Measurements from ENCODE around the gene MOB3A. TPM values are rescaled to one million over a fixed set of nuclear protein-coding genes. Genes with fewer than 3 reads are reported as not detected.
"Not testable (repeated sequence)": the region's sequence is repeated elsewhere in the genome, so short reads cannot be mapped to it uniquely, and the experiment has no call there.

Gene MOB3A
- total RNA-seq, 2 donors from 2014 or later: 180 to 212 TPM

DNA sequence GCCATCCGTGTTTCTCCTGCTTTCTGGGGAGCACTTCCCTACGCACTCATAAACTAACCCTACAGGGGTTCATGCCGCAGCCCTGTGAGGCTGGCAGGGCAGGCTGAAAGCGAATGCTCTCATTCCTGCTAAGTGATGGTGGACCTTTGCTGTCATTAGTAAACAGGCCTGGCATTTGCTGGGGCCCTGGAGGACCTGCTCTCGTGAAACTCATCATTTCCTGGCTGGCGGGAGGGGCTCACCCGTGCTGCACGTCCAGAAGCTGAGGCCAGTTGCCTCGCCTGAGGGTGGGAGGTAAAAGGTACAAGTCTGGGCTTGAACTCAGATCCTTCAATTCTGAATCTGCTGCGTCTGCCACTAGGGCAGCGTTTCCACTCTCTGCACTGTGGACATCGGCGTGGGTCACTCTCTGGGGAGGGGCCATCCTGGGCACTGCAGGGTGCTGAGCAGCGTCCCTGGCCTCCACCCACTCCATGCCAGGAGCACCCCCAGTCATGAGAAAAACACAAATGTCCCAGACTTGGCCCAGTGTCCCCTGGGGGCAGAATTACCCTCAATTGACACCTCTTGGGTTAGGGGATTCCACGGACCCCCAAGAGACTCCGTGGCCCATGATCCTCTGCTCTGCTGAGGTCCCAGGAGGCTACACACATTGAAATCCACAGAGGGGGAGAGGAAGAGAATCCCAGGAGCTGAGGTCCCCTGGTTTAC lies 7.0 kb downstream of the MOB3A start:
- H3K27ac Mint-ChIP-seq: peak overlapping the region; percentile 94 to 99
- peak overlapping the region; percentile 86 for H3K4me3 Mint-ChIP-seq
- H3K4me1 Mint-ChIP-seq (ENCODE audit: low read depth in 2 of 2): peaks cover 56 to 59% of the 10 kb centered on the region in 2 donors
- peaks cover 6% of the 10 kb centered on the region for H3K36me3 Mint-ChIP-seq
- DNase-seq (ENCODE audit: low spot score) (no peak), ATAC-seq (no peak)
- H3K27me3 Mint-ChIP-seq: no peaks in the 10 kb centered on the region
- H3K9me3 Mint-ChIP-seq: no peaks in the 10 kb centered on the region

GRCh38 chr19:2087621-2088100 lies 8.5 kb downstream of the MOB3A start:
- DNase-seq (ENCODE audit: low spot score) (no peak), ATAC-seq (no peak)
- peaks cover 11% of the 10 kb centered on the region for H3K36me3 Mint-ChIP-seq
- no peaks in the 10 kb centered on the region for H3K27me3 Mint-ChIP-seq
- H3K9me3 Mint-ChIP-seq: no peaks in the 10 kb centered on the region
- H3K4me3 Mint-ChIP-seq: peak overlapping the region; percentile 75
- peak overlapping the region; percentile 94 to 99 for H3K27ac Mint-ChIP-seq
- H3K4me1 Mint-ChIP-seq (ENCODE audit: low read depth in 2 of 2): peaks cover 60 to 63% of the 10 kb centered on the region in 2 donors

GRCh38 chr19:2086695-2087620 lies 9.2 kb downstream of the MOB3A start:
- peak overlapping the region; percentile 94 to 99 for H3K27ac Mint-ChIP-seq
- not testable (repeated sequence) for DNase-seq (ENCODE audit: low spot score); ATAC-seq

DNA sequence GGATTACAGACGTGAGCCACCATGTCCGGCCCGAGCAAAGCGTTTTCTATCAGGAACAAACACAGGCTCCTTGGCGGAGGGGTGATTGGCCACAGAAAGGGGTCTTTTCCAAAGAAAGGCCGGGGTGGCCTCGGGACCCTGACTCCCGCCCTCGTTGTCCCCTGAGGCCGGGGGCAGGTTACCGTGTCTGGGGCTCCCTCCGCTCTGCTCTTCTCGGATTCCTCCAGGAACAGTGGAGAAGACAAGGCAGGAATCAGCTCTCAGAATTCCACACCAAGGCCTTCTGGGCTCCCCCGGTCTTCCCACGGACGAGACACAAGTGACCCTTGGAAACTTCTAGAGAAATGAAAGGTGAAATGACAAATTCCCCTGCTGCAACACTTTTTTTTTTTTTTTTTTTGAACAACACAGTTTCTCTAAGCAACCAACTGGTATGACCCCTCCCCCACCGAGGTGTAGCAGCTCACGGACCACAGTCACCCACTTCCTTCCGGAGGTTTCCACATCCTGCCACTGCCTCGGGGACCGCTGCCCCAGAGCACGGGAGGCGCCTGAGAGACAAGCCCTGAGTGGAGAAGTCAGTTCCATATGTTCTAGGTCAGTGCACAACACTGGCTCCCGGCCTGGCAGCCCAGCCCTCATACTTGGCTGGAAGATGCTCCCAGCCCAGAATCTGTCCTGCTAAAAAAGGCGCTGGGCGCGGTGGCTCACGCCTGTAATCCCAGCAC lies 11.0 kb downstream of the MOB3A start:
- Mint-ChIP-seq H3K36me3 (peaks cover 12% of the 10 kb centered on the region), H3K27ac (peak overlapping the region; percentile 95 to 99), H3K27me3 (no peaks in the 10 kb centered on the region), H3K4me1 (ENCODE audit: low read depth in 2 of 2) (peaks cover 69 to 72% of the 10 kb centered on the region in 2 donors), H3K4me3 (peak overlapping the region; percentile 99), H3K9me3 (no peaks in the 10 kb centered on the region)
- DNase-seq (ENCODE audit: low spot score) (peak; percentile 99), ATAC-seq (peak; percentile 84 to 91)

More at GRCh38 chr19:2086695-2087620, 9.2 kb downstream of the MOB3A start:
- H3K36me3 Mint-ChIP-seq: peaks cover 12% of the 10 kb centered on the region
- H3K27me3 Mint-ChIP-seq, H3K9me3 Mint-ChIP-seq: not testable (repeated sequence)
- H3K4me1 Mint-ChIP-seq (ENCODE audit: low read depth in 2 of 2): peaks cover 66 to 70% of the 10 kb centered on the region in 2 donors
- H3K4me3 Mint-ChIP-seq: peak overlapping the region; percentile 75

GRCh38 chr19:2083174-2083854 lies 12.8 kb downstream of the MOB3A start:
- peak; percentile 80 for DNase-seq (ENCODE audit: low spot score)
- Mint-ChIP-seq H3K27ac (peak overlapping the region; percentile 95 to 99), H3K36me3 (peaks cover 12% of the 10 kb centered on the region), H3K27me3 (no peaks in the 10 kb centered on the region), H3K4me1 (ENCODE audit: low read depth in 2 of 2) (peaks cover 57 to 63% of the 10 kb centered on the region in 2 donors), H3K4me3 (peak overlapping the region; percentile 99), H3K9me3 (no peaks in the 10 kb centered on the region)
- peak; percentile 16 to 49 for ATAC-seq

DNA sequence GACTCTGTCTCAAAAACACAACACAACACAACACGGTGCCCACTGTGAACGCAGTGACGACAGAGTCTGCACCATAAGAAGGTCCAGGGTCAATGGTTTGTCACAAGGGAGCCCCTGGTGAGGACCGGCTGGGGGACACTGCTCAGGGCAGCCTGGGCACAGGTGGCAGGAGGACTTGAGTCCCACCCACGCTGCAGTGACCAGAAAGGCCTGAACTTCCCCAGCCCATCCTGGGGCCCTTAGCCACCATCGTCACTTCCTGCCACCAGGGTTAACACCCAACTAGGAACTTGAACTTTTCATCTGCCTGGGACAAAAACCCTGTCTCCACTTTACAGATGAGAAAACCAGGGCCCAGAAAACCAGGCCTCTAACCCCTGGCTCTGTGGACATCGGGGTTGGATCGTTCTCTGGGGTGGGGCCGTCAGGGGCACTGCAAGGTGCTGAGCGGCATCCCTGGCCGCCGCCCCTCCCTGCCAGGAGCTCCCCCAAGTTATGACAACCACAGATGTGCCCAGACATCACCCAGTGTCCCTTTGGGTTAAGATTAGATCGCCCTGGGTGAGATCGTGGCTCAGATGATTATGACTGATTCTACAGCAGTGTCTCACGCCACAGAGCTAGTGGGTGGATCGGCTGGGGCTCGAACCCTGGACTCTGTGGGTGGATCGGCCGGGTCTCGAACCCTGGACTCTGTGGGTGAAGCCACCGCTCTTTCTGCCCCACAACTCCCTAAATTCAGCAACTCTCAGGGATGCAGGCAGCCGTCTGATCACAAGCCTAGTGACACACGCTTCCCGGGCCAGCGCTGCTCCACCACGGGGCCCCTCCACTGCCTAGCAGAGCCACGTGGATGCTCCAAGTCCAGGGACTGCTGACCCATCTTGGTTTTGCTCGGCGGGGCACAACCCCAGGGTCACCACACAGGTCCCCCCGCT lies 14.0 kb downstream of the MOB3A start:
- Mint-ChIP-seq H3K36me3 (peaks cover 12% of the 10 kb centered on the region), H3K4me1 (ENCODE audit: low read depth in 2 of 2) (peaks cover 46 to 52% of the 10 kb centered on the region in 2 donors), H3K27ac (peak overlapping the region; percentile 95 to 99), H3K27me3 (no peaks in the 10 kb centered on the region), H3K9me3 (no peaks in the 10 kb centered on the region), H3K4me3 (peak overlapping the region; percentile 99)
- ATAC-seq (peak; percentile 69 to 70), DNase-seq (ENCODE audit: low spot score) (peak; percentile 84)

- Mint-ChIP-seq H3K4me3 (peak overlapping the region; percentile 99), H3K4me1 (ENCODE audit: low read depth in 2 of 2) (peaks cover 36 to 42% of the 10 kb centered on the region in 2 donors), H3K9me3 (no peaks in the 10 kb centered on the region), H3K27me3 (no peaks in the 10 kb centered on the region), H3K27ac (peak overlapping the region; percentile 95 to 99), H3K36me3 (peaks cover 12% of the 10 kb centered on the region)
- no peak for DNase-seq (ENCODE audit: low spot score)
- no peak for ATAC-seq
These were observed 15.7 kb downstream of the MOB3A start for GRCh38 chr19:2080336-2080988.

- Mint-ChIP-seq H3K4me3 (peak overlapping the region; percentile 99), H3K36me3 (peaks cover 6% of the 10 kb centered on the region), H3K27me3 (no peaks in the 10 kb centered on the region), H3K9me3 (no peaks in the 10 kb centered on the region), H3K27ac (peak overlapping the region; percentile 95 to 99), H3K4me1 (ENCODE audit: low read depth in 2 of 2) (peaks cover 30 to 38% of the 10 kb centered on the region in 2 donors)
- ATAC-seq: no peak
- DNase-seq (ENCODE audit: low spot score): no peak
These were observed 16.2 kb downstream of the MOB3A start for GRCh38 chr19:2079865-2080301.

DNA sequence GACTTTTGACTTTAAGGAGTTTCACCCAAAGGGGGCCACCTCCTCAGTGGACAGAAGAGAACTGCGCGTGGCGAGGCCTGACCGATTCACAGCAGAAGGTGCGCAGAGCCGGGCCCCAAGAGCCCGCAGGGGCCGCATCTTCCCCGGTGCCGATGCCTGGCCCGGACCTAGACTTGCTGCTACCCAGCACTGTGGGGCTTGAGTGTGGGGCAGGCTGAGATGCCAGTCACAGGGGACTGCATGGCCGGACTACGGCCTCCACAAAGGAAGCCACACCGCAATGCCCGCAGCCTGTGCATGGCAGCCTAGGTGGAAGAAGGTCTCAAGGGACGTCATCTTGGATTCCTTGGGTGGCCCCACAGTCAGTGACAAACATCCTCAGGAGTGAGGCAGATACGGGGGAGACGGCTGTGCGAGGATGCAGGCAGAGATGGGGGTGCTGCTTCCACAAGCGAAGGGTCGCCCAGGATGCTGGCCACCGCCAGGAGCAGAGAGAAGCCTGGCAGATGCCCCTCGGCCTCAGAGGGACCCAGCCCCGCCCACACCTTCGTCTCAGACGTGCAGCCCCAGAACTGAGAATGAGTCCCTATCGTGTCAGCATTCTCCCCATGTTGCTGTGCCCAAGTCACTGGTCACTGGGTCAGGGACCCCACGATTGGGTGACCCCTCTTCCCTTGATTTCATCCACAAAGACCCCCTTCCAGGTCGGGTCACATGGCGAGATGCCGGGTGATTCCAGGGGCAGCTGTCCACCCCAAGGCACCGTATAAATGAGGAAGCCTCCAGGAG lies 16.9 kb downstream of the MOB3A start:
- Mint-ChIP-seq H3K27ac (peak overlapping the region; percentile 95 to 99), H3K4me3 (peak overlapping the region; percentile 99), H3K27me3 (no peaks in the 10 kb centered on the region), H3K4me1 (ENCODE audit: low read depth in 2 of 2) (peaks cover 31 to 38% of the 10 kb centered on the region in 2 donors), H3K9me3 (no peaks in the 10 kb centered on the region), H3K36me3 (peaks cover 6% of the 10 kb centered on the region)
- no peak for ATAC-seq
- DNase-seq (ENCODE audit: low spot score): no peak

GRCh38 chr19:2077833-2078619 lies 18.1 kb downstream of the MOB3A start:
- H3K27me3 Mint-ChIP-seq: no peaks in the 10 kb centered on the region
- peaks cover 27 to 31% of the 10 kb centered on the region in 2 donors for H3K4me1 Mint-ChIP-seq (ENCODE audit: low read depth in 2 of 2)
- H3K36me3 Mint-ChIP-seq: peaks cover 9% of the 10 kb centered on the region
- ATAC-seq: no peak
- no peak for DNase-seq (ENCODE audit: low spot score)
- peak overlapping the region; percentile 23 to 95 for H3K27ac Mint-ChIP-seq
- no peaks in the 10 kb centered on the region for H3K9me3 Mint-ChIP-seq
- no peak overlapping the region for H3K4me3 Mint-ChIP-seq
